Activated CD4-positive, CD25-positive, alpha-beta regulatory T cell treated with anti-CD3 and anti-CD28 coated beads, Interleukin-2, amount 50 U/mL, for 16 hours (primary cell): ENCODE measurements around the gene PFN3.

Source experiments
- DNase-seq: peaks from one replicate; pipeline ENCODE4 v3.0.0-alpha.2; 2020; ENCODE audit warnings: low read depth, low spot score

PFN3 gene

DNA sequence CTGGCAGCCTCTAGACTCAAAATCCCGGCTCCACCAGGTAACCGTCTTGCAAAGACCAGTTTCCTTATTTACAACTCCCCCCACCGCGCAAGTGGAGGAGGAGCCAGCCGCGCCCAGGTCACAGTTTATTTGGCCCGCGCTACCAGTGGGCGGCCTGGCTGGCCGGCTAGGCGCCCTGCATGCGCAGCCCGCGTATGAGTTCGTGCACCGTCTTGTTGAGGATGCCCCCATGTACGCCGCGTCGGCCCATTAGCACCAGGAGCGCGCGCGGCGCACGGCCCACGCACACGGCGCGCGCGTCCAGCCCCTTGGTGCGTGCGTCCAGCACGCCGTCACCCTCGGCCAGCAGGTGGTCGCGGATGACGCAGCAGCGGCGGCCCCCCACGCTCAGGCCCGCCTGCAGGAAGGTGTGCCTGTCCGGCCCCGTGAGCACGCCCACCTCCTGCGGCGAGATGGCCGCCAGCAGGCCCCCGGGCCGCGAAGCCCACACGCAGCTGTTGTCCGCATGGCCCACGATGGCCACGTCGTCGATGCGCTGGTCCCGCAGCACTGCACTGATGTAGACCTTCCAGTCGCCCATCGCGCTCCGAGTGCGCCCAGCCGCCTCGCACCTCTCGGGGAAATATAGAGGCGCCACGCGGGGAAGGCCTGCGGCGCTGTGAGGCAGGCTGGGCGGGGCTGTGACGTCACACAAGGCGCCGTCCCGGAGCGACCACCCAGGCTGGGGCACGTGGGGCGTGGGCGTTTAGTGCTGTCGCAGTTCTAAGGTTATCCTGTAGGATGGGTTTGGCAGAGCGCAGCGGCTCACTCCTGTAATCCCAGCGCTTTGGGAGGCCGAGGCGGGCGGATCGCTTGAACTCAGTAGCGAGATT is at the start of gene PFN3:
TSS of gene PFN3 (minus strand) at position 665 of the 872 bp plus-strand sequence. CDS start at position 580, 85 bp downstream.
- no peak for DNase-seq

GRCh38 chr5:177449140-177450061 is 48.9 kb upstream of the PFN3 start:
- DNase-seq: no peak

GRCh38 chr5:177448244-177448950 is 47.9 kb upstream of the PFN3 start:
- DNase-seq: no peak

DNA sequence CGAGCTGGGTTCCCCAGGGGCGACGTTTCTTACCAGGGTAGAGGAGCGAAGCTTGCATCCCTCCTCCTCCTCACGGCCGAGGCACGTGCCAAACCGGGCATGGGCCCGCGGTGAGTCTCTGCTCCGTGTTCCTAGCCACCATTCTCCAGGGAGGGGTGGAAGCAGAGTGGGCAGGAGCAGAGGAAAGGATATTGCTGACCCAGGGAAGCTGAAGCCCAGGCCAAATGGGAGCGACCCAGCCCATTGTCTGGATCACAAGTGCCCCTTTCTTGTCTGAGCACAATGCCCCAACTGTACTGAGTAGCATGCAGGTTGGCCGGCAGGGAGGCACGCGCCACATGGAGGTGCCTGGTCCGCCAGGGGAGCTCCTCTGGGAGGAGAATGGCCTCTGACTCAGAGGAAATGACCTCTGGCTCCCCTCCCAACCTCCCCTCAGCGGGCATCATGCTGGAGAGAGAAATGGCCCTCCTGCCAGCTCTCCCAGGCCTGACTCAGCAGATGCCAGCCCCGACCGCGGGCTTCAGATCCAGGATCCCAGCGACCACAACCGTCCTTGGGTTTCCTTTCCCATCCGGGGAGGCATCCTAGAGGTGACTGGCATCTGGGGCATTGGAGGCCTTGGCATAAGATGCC is 47.3 kb upstream of the PFN3 start:
- no peak for DNase-seq

DNA sequence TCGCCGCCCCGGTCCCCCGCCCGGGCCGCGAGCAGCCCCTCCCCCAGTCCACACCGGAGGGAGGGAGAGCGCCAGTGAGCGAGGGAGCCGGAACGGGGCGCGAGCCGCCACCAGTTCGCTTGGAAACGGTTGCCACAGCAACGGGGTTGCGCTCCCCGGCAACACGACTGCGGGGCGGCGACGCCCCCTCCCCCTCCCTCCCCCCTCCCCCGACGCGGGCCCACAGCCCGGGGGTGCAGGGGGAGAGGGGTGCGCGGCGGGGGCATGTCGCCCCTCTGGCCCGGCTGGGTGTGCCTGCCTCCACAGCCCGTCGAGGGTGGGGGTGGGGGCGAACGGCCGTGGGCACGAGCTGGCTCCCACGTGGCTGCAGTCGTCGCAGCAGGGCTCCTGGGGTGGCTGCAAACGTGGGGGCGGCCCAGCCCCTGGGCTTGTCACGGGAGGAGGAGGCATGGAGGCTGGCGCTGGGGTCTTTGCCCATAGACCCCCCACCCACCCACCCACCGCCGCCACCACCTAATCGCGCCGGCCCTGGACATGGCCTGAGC is 46.7 kb upstream of the PFN3 start:
- peak; percentile 42 for DNase-seq

GRCh38 chr5:177446200-177447065 is 46.0 kb upstream of the PFN3 start, which contains the start of gene PRR7:
TSS of gene PRR7 (plus strand) at chr5:177446814. CDS start at chr5:177455068, 8,254 bp downstream.
- peak; percentile 40 for DNase-seq

DNA sequence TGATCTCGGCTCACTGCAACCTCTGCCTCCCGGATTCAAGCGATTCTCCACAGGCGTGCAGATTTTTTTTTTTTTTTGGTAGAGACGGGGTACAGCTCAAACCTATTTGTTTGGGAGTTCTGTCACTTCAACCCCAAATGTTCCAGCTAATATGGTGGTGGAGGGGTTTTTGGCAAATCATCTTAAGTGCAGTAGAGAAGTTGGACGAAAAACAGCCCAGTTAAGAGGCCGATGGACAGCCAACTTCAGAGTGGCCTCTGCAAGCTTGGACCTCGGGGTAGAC is 45.4 kb upstream of the PFN3 start:
- no peak for DNase-seq

GRCh38 chr5:177445052-177445916 is 44.8 kb upstream of the PFN3 start:
- DNase-seq: no peak

GRCh38 chr5:177444106-177445051 is 43.9 kb upstream of the PFN3 start:
- DNase-seq: no peak

DNA sequence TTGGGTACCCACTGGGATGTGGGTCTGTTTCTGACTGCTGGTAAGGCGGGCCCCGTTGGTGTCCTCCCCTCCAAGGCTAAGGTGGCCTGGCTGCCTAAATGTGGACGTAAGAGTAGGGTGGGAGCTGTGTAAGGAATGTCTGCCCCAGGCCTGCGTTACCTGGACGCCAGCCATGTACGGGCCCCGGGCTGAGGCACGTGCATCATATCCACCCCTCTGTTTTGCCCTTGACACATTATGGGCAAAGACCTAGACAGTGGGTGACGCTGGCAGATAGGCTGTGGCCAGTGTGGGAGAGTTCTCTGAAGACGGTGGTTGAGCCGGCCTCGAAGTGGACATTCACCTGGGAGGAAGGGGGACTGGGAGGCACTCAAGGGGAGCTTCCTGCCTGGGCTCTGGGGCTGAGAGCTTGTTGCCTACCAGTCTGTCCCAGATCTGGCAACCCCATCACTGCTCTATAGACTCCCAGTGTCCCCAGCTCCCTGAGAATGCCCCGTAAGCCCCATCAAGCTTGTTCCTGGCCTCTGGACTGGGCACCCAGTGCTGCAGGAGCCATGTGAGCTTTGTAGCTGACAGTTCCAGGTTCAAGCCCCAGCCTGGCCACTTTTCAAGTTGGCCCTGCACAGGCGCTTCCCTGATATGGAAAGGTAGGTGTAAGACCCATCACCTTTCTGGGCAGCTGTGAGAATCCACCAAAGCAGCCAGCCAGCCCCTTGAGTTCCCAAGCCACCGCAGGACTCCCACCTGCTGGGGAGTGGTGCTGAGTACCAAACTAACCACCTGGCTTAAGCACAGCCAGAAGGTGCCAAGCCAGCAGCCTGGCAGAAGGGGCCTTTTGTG is 42.9 kb upstream of the PFN3 start:
- DNase-seq: no peak

DNA sequence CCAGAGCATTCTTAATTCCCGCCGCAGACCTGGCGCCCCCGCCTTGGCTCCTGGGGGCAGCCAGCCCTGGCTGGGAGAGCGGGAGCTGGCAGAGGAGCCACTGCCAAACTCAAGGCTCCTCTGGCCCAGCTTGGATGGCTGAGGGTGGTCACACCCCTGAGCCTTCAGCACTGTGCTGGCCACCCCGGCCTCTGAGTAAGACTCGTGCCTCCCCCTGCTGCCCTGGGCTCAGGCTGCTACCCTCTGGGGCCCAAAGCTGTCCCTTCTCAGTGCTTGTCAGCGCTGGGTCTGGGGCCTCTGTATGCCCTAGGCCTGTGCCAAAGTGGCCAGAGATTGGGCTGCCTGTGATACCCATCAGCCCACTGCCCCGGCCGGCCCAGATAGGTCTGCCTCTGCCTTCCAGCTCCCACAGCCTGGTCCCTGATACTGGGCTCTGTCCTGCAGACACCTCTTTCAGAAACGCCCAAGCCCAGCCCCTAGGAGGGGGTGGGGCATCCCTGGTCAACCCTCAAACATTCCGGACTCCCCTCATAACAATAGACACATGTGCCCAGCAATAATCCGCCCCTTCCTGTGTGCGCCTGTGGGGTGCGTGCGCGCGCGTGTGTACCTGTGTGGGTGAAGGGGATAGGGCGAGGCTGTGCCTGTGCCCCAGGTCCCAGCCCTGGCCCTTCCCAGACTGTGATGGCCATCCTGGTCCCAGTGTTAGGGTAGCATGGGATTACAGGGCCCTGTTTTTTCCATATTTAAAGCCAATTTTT is 41.8 kb upstream of the PFN3 start:
- DNase-seq: no peak

GRCh38 chr5:177440990-177441780 is 40.7 kb upstream of the PFN3 start:
- no peak for DNase-seq

DNA sequence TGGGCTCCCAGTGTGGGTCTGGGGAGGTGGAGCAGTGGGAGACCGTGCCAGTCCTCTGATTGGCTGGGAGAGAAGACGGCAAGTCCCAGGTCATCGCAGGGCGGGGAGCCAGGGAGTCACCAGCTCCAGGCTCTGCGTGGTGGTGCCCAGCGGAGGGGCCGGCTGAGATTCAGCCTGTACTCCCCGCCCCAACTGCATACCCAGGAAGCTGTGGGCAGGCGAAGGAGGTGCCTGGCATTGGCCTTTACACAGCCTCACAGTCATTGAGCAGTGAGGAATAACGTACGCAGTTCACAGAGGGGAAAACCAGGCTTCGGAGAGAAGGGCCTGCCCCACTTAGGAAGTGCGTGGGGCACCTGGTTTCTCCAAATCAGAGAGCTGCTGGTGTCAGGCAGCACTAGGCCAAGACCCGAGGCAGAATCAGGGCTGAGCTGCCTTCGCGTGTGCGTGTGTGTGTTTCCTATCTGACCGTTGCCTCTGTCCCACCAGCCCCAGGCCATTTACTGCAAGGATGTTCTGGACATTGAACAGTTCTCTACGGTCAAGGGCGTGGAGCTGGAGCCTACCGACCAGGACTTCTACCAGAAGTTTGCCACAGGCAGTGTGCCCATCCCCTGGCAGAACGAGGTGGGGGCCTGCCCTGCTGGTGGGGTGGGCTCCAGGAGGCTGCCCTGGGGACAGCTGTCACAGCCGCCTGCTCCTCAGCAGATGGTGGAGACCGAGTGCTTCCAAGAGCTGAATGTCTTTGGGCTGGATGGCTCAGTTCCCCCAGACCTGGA is 39.9 kb upstream of the PFN3 start:
- no peak for DNase-seq

- DNase-seq: no peak
Observed at GRCh38 chr5:177439518-177440053, 39.1 kb upstream of the PFN3 start.

DNA sequence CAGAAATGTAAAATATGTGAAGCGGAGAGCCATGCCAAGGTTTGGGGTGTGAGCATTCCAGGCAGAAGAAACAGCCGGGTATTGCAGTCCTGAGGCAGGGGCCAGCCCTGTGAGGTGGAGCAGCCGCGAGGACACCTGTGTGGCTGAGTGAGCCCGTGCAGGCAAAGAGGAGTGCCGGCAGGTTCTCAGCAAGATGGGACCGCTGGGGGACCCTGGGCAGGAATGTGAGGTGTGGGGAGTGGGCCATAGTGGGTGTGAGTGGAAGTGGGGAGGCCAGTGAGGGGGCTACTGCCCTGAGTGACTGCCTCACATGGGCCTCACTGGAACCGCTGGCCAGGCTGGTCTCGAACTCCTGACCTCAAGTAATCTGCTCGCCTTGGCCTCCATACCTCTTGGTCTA is 38.0 kb upstream of the PFN3 start:
- DNase-seq: no peak
